ENCODE measurements around the gene NYAP2.

NYAP2 gene

DNA sequence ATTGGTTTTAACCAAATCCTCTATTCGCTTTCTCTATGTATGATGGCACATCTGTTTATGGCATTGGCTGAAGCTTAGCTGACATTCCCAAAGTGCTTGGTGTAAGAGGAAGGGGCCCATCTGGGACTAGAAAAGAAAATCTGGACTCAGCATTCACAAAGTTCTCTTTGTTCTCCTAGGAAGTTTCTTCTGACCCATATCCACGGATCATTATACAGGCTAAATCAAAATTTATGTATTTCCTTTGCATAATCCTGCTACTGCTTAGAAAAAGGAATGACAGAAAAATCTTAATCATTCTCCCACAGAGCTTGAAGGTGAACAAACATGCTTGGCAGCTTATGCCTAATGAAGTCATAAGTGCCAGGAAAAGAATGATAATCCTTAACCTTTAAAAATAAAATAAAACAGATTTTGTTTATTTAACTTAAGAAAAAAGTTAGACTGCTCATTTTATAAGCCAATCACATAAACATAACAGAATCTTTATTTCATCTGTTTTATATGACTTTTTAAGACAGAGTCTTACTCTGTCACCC is 88.4 kb downstream of the NYAP2 start:
- Histone ChIP-seq H2AFZ (ENCODE audit: low read length) (no peak overlapping the region), H3K79me2 (ENCODE audit: insufficient read depth, low read length) (no peaks in the 10 kb centered on the region), H3K4me2 (ENCODE audit: low read depth, low read length, poor library complexity, severe bottlenecking) (no peak overlapping the region), H4K20me1 (ENCODE audit: insufficient read depth, low read length, poor library complexity, severe bottlenecking) (no peaks in the 10 kb centered on the region), H3K27me3 (ENCODE audit: insufficient read depth, low read length, poor library complexity, severe bottlenecking) (no peaks in the 10 kb centered on the region), H3F3A (ENCODE audit: low read depth) (no peaks in the 10 kb centered on the region), H3K4me1 (ENCODE audit: insufficient read depth, low read length, poor library complexity, severe bottlenecking) (no peaks in the 10 kb centered on the region), H3K9ac (ENCODE audit: low read depth, low read length, poor library complexity, severe bottlenecking) (no peak overlapping the region), H3K36me3 (ENCODE audit: insufficient read depth, low read length) (no peaks in the 10 kb centered on the region), H3K4me3 (ENCODE audit: low read length, poor library complexity, severe bottlenecking) (no peak overlapping the region), H3K9me3 (ENCODE audit: insufficient read depth, low read depth, low read length) (no peaks in the 10 kb centered on the region), H3K9me2 (replicated peaks; ENCODE audit: low read depth, low read length) (no peaks in the 10 kb centered on the region)
- TF ChIP-seq, protein P1, sequence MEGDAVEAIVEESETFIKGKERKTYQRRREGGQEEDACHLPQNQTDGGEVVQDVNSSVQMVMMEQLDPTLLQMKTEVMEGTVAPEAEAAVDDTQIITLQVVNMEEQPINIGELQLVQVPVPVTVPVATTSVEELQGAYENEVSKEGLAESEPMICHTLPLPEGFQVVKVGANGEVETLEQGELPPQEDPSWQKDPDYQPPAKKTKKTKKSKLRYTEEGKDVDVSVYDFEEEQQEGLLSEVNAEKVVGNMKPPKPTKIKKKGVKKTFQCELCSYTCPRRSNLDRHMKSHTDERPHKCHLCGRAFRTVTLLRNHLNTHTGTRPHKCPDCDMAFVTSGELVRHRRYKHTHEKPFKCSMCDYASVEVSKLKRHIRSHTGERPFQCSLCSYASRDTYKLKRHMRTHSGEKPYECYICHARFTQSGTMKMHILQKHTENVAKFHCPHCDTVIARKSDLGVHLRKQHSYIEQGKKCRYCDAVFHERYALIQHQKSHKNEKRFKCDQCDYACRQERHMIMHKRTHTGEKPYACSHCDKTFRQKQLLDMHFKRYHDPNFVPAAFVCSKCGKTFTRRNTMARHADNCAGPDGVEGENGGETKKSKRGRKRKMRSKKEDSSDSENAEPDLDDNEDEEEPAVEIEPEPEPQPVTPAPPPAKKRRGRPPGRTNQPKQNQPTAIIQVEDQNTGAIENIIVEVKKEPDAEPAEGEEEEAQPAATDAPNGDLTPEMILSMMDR (conservative IDR thresholded peaks at IDR 0.05; ENCODE audit: low read length): no peak
- no peak for TF ChIP-seq EZH2phosphoT487 (IDR thresholded peaks at IDR 0.05; ENCODE audit: borderline replicate concordance)

DNA sequence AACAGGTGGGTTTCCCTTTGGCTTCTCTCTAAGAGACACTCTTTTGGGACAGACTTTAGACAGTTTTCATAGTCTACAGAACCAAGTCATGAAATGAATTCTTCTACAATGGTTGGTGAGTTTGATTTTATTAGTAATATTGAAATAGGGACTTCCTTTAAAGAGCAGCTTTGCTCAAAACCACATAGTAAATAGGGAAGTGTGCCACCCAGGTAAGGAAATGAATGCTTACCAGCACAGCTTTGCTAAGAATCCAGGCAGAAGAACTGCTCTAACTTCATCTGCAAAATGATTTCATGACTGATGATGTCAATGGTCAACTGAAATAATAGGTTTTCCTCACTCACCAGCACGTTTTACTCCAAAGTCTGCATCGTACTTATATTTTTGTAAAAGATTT is 89.2 kb downstream of the NYAP2 start:
- no peaks in the 10 kb centered on the region for H3K79me2 ChIP-seq (ENCODE audit: insufficient read depth, low read length)
- H2AFZ ChIP-seq (ENCODE audit: low read length): no peak overlapping the region
- H4K20me1 ChIP-seq (ENCODE audit: insufficient read depth, low read length, poor library complexity, severe bottlenecking): no peaks in the 10 kb centered on the region
- no peak overlapping the region for H3K4me3 ChIP-seq (ENCODE audit: low read length, poor library complexity, severe bottlenecking)
- H3K9ac ChIP-seq (ENCODE audit: low read depth, low read length, poor library complexity, severe bottlenecking): no peak overlapping the region
- no peaks in the 10 kb centered on the region for H3K27me3 ChIP-seq (ENCODE audit: insufficient read depth, low read length, poor library complexity, severe bottlenecking)
- H3F3A ChIP-seq (ENCODE audit: low read depth): no peaks in the 10 kb centered on the region
- TF ChIP-seq, protein P1 (conservative IDR thresholded peaks at IDR 0.05; ENCODE audit: low read length): no peak
- TF ChIP-seq EZH2phosphoT487 (IDR thresholded peaks at IDR 0.05; ENCODE audit: borderline replicate concordance): no peak
- no peak overlapping the region for H3K4me2 ChIP-seq (ENCODE audit: low read depth, low read length, poor library complexity, severe bottlenecking)
- no peaks in the 10 kb centered on the region for H3K9me2 ChIP-seq (replicated peaks; ENCODE audit: low read depth, low read length)
- no peaks in the 10 kb centered on the region for H3K9me3 ChIP-seq (ENCODE audit: insufficient read depth, low read depth, low read length)
- no peaks in the 10 kb centered on the region for H3K4me1 ChIP-seq (ENCODE audit: insufficient read depth, low read length, poor library complexity, severe bottlenecking)
- H3K36me3 ChIP-seq (ENCODE audit: insufficient read depth, low read length): no peaks in the 10 kb centered on the region

DNA sequence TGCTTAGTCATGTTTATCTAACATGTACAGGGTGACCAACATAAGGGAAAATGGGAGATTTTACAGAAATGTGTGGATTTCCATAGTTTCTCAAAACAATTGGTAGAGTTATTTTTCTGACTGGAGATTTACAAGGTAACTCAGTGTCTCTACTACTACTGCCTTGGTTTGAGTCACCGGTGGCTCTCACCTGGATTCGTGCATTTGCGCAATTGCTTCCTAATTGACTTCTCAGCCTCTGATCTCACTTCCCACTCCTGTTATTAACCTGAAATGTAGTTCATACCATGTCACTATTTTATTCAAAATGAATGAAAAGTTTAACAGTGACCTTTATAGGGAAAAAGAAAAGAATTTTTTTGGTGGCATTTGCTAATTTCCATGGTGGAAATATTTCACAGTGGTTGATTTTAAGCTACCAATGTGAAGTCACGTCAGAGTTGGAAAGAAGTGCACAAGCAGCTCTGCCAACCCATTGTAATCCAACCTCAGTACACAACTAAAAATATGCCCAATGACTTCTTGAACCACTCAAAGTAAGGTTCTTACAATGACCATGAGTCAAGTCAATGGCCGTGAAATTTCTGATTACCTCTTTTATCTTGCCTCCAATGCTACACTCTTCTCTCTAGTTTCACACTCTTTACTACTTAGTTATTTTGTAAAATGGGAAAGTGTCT is 94.0 kb downstream of the NYAP2 start:
- Histone ChIP-seq H3K4me1 (ENCODE audit: insufficient read depth, low read length, poor library complexity, severe bottlenecking) (no peaks in the 10 kb centered on the region), H3K4me2 (ENCODE audit: low read depth, low read length, poor library complexity, severe bottlenecking) (no peak overlapping the region), H3K9ac (ENCODE audit: low read depth, low read length, poor library complexity, severe bottlenecking) (no peak overlapping the region), H3K4me3 (ENCODE audit: low read length, poor library complexity, severe bottlenecking) (no peak overlapping the region), H3K79me2 (ENCODE audit: insufficient read depth, low read length) (no peaks in the 10 kb centered on the region), H4K20me1 (ENCODE audit: insufficient read depth, low read length, poor library complexity, severe bottlenecking) (no peaks in the 10 kb centered on the region), H2AFZ (ENCODE audit: low read length) (no peak overlapping the region), H3K9me2 (replicated peaks; ENCODE audit: low read depth, low read length) (no peaks in the 10 kb centered on the region), H3K9me3 (ENCODE audit: insufficient read depth, low read depth, low read length) (no peaks in the 10 kb centered on the region), H3F3A (ENCODE audit: low read depth) (no peaks in the 10 kb centered on the region), H3K36me3 (ENCODE audit: insufficient read depth, low read length) (no peaks in the 10 kb centered on the region), H3K27me3 (ENCODE audit: insufficient read depth, low read length, poor library complexity, severe bottlenecking) (no peaks in the 10 kb centered on the region)
- TF ChIP-seq, protein P1 (conservative IDR thresholded peaks at IDR 0.05; ENCODE audit: low read length): no peak
- TF ChIP-seq EZH2phosphoT487 (IDR thresholded peaks at IDR 0.05; ENCODE audit: borderline replicate concordance): no peak
